ENCODE measurements around the gene OR2T27.
"Not testable (repeated sequence)": the region's sequence is repeated elsewhere in the genome, so short reads cannot be mapped to it uniquely, and the experiment has no call there.

OR2T27 gene

GRCh38 chr1:248655354-248655753 is at the start of gene OR2T27:
Gene OR2T27 (minus strand): TSS chr1:248655528. CDS start chr1:248650884, 4,644 bp downstream.
- H3K4me1 ChIP-seq (ENCODE audit: insufficient read depth, low read length); H4K20me1 ChIP-seq (ENCODE audit: insufficient read depth, low read length); H3K36me3 ChIP-seq (ENCODE audit: insufficient read depth, low read length); H3K79me2 ChIP-seq (ENCODE audit: insufficient read depth, low read length); DNase-seq; H2AFZ ChIP-seq (ENCODE audit: low read depth, low read length); H3K27me3 ChIP-seq (ENCODE audit: insufficient read depth, low read length, poor library complexity); ATAC-seq (ENCODE audit: insufficient read depth, low read depth); H3K4me3 ChIP-seq (ENCODE audit: low read depth in 1 of 2, low read length in 2 of 2); H3K4me2 ChIP-seq (ENCODE audit: insufficient read depth, low read length); H3K9ac ChIP-seq (ENCODE audit: low read depth, low read length); H3K9me3 ChIP-seq (ENCODE audit: insufficient read depth, low read length, severe bottlenecking); H3K27ac ChIP-seq (ENCODE audit: low read length): not testable (repeated sequence)

- Histone ChIP-seq H3K27me3 (ENCODE audit: insufficient read depth, low read length, poor library complexity) (no peaks in the 10 kb centered on the region), H3K4me2 (ENCODE audit: insufficient read depth, low read length) (no peak overlapping the region), H3K9ac (ENCODE audit: low read depth, low read length) (no peak overlapping the region), H3K27ac (ENCODE audit: low read length) (no peak overlapping the region), H3K4me1 (ENCODE audit: insufficient read depth, low read length) (no peaks in the 10 kb centered on the region), H4K20me1 (ENCODE audit: insufficient read depth, low read length) (no peaks in the 10 kb centered on the region), H3K79me2 (ENCODE audit: insufficient read depth, low read length) (no peaks in the 10 kb centered on the region), H3K36me3 (ENCODE audit: insufficient read depth, low read length) (no peaks in the 10 kb centered on the region), H2AFZ (ENCODE audit: low read depth, low read length) (no peak overlapping the region), H3K9me3 (ENCODE audit: insufficient read depth, low read length, severe bottlenecking) (no peaks in the 10 kb centered on the region), H3K4me3 (ENCODE audit: low read depth in 1 of 2, low read length in 2 of 2) (no peak overlapping the region)
- ATAC-seq (ENCODE audit: insufficient read depth, low read depth) = no peak
- TF ChIP-seq CTCF (IDR thresholded peaks at IDR 0.05; ENCODE audit: borderline replicate concordance, extremely low read depth, low read length, poor library complexity, severe bottlenecking) = no peak
- TF ChIP-seq EZH2 (IDR thresholded peaks at IDR 0.05; ENCODE audit: borderline replicate concordance, low read depth, low read length, severe bottlenecking) = no peak
- DNase-seq = no peak
These were observed 49.3 kb upstream of the OR2T27 start for GRCh38 chr1:248704606-248705005.

GRCh38 chr1:248703674-248704073 is 48.3 kb upstream of the OR2T27 start:
- no peaks in the 10 kb centered on the region for H3K27me3 ChIP-seq (ENCODE audit: insufficient read depth, low read length, poor library complexity)
- H3K4me3 ChIP-seq (ENCODE audit: low read depth in 1 of 2, low read length in 2 of 2) = no peak overlapping the region
- H4K20me1 ChIP-seq (ENCODE audit: insufficient read depth, low read length) = no peaks in the 10 kb centered on the region
- no peak overlapping the region for H2AFZ ChIP-seq (ENCODE audit: low read depth, low read length)
- H3K9me3 ChIP-seq (ENCODE audit: insufficient read depth, low read length, severe bottlenecking) = no peaks in the 10 kb centered on the region
- TF ChIP-seq CTCF (IDR thresholded peaks at IDR 0.05; ENCODE audit: borderline replicate concordance, extremely low read depth, low read length, poor library complexity, severe bottlenecking) = no peak
- TF ChIP-seq EZH2 (IDR thresholded peaks at IDR 0.05; ENCODE audit: borderline replicate concordance, low read depth, low read length, severe bottlenecking) = no peak
- ATAC-seq (ENCODE audit: insufficient read depth, low read depth) = no peak
- no peaks in the 10 kb centered on the region for H3K4me1 ChIP-seq (ENCODE audit: insufficient read depth, low read length)
- no peak for DNase-seq
- no peak overlapping the region for H3K9ac ChIP-seq (ENCODE audit: low read depth, low read length)
- no peak overlapping the region for H3K27ac ChIP-seq (ENCODE audit: low read length)
- H3K79me2 ChIP-seq (ENCODE audit: insufficient read depth, low read length) = no peaks in the 10 kb centered on the region
- no peaks in the 10 kb centered on the region for H3K36me3 ChIP-seq (ENCODE audit: insufficient read depth, low read length)
- no peak overlapping the region for H3K4me2 ChIP-seq (ENCODE audit: insufficient read depth, low read length)

- no peaks in the 10 kb centered on the region for H3K27me3 ChIP-seq (ENCODE audit: insufficient read depth, low read length, poor library complexity)
- H4K20me1 ChIP-seq (ENCODE audit: insufficient read depth, low read length) = no peaks in the 10 kb centered on the region
- H2AFZ ChIP-seq (ENCODE audit: low read depth, low read length) = no peak within 1 kb of the TSS
- H3K27ac ChIP-seq (ENCODE audit: low read length) = no peak within 1 kb of the TSS
- no peak within 1 kb of the TSS for H3K9ac ChIP-seq (ENCODE audit: low read depth, low read length)
- no peak within 1 kb of the TSS for H3K4me3 ChIP-seq (ENCODE audit: low read depth in 1 of 2, low read length in 2 of 2)
- no peaks in the 10 kb centered on the region for H3K36me3 ChIP-seq (ENCODE audit: insufficient read depth, low read length)
- H3K4me2 ChIP-seq (ENCODE audit: insufficient read depth, low read length) = no peak within 1 kb of the TSS
- ATAC-seq (ENCODE audit: insufficient read depth, low read depth) (no peak), DNase-seq (no peak)
- TF ChIP-seq CTCF (IDR thresholded peaks at IDR 0.05; ENCODE audit: borderline replicate concordance, extremely low read depth, low read length, poor library complexity, severe bottlenecking) (no peak), EZH2 (IDR thresholded peaks at IDR 0.05; ENCODE audit: borderline replicate concordance, low read depth, low read length, severe bottlenecking) (no peak)
- no peaks in the 10 kb centered on the region for H3K79me2 ChIP-seq (ENCODE audit: insufficient read depth, low read length)
- H3K4me1 ChIP-seq (ENCODE audit: insufficient read depth, low read length) = no peaks in the 10 kb centered on the region
- no peaks in the 10 kb centered on the region for H3K9me3 ChIP-seq (ENCODE audit: insufficient read depth, low read length, severe bottlenecking)
These were observed 47.4 kb upstream of the OR2T27 start, which contains the start of gene OR14I1 for GRCh38 chr1:248702714-248703113. Gene OR14I1 (minus strand): TSS chr1:248702766.

All from DND-41 (cell line).